HFF-Myc (cell line): ENCODE measurements around the gene SRF.

Experiments used
- DNase-seq: peaks from one replicate; pipeline ENCODE4 v3.0.0-alpha.2; 2011; ENCODE audit warnings: low read depth; ENCODE audit errors: extremely low read depth
- H3K4me3 ChIP-seq: replicated peaks from 2 replicates; pipeline ENCODE4 v1.5.1; 2011; ENCODE audit warnings: low read depth, mild to moderate bottlenecking, control low read depth, low read length
- TF ChIP-seq, protein P1 (sequence below): IDR thresholded peaks from 2 replicates; pipeline ENCODE4 v1.5.1; 2012; ENCODE audit warnings: mild to moderate bottlenecking, low read depth, low read length, control low read depth; ENCODE audit errors: missing control alignments

Gene SRF

DNA sequence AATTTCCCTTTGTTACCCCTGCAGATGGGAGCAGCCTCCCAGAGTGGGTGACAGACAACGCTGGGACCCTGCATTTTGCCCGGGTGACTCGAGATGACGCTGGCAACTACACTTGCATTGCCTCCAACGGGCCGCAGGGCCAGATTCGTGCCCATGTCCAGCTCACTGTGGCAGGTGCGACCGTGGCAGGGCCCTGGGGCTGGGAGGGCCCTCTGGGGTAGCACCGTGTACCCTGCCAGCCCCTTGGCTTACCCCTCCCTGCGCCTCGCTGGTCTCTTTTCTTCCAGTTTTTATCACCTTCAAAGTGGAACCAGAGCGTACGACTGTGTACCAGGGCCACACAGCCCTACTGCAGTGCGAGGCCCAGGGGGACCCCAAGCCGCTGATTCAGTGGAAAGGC is 29.4 kb upstream of the SRF start:
- H3K4me3 ChIP-seq: no peak overlapping the region
- TF ChIP-seq, protein P1, sequence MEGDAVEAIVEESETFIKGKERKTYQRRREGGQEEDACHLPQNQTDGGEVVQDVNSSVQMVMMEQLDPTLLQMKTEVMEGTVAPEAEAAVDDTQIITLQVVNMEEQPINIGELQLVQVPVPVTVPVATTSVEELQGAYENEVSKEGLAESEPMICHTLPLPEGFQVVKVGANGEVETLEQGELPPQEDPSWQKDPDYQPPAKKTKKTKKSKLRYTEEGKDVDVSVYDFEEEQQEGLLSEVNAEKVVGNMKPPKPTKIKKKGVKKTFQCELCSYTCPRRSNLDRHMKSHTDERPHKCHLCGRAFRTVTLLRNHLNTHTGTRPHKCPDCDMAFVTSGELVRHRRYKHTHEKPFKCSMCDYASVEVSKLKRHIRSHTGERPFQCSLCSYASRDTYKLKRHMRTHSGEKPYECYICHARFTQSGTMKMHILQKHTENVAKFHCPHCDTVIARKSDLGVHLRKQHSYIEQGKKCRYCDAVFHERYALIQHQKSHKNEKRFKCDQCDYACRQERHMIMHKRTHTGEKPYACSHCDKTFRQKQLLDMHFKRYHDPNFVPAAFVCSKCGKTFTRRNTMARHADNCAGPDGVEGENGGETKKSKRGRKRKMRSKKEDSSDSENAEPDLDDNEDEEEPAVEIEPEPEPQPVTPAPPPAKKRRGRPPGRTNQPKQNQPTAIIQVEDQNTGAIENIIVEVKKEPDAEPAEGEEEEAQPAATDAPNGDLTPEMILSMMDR: no peak
- DNase-seq: no peak

DNA sequence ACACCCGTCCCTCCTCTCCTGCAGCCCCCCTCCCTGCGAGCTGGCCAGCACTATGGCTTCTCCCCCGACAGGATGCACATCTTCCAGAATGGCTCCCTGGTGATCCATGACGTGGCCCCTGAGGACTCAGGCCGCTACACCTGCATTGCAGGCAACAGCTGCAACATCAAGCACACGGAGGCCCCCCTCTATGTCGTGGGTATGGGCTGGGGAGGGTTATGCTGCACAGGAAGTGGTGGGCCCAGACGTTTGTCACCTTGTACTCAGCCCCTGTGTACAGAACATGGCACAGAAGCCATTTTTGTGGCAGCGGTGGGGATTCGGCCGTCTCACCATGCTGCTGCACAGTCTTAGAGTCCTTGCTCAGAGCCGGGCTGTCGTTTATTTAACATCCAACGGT is 29.0 kb upstream of the SRF start:
- no peak for DNase-seq
- H3K4me3 ChIP-seq: no peak overlapping the region
- TF ChIP-seq, protein P1: no peak

DNA sequence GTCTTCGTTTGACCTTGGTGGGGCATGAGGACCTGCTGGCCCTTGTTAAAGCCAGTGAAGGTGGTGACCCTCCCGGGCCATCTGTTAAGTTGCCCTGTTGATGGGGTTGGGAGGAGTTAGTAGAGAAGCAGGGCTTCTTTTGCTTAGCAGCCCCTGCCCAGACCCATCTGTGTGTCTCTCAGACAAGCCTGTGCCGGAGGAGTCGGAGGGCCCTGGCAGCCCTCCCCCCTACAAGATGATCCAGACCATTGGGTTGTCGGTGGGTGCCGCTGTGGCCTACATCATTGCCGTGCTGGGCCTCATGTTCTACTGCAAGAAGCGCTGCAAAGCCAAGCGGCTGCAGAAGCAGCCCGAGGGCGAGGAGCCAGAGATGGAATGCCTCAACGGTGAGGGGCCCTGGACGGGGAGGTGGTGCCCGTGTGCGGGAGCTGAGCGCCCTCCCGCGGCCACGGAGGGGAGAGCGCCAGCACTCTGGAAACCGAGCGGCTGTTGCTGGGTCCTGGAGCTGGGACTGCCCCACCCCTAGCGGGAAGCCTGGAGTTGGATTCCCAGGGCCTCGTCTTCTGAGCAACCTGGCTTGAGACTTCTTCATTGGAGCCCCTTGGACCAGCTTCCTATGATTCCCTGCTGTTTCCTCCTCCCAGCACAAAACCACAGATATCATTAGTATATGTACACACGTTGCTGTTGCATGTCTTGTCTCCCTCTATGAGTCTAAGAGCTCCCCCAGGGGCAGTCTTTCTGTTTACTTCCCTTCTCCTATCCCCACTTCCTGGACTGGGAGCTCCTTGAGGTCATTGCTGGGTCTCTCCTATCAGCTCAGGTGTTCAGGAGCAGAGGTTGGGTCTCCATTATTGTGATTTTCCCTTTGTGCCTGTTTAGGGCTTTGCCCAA is 27.6 kb upstream of the SRF start:
- H3K4me3 ChIP-seq: no peak overlapping the region
- TF ChIP-seq, protein P1: peak; percentile 96
- peak; percentile 74 for DNase-seq

DNA sequence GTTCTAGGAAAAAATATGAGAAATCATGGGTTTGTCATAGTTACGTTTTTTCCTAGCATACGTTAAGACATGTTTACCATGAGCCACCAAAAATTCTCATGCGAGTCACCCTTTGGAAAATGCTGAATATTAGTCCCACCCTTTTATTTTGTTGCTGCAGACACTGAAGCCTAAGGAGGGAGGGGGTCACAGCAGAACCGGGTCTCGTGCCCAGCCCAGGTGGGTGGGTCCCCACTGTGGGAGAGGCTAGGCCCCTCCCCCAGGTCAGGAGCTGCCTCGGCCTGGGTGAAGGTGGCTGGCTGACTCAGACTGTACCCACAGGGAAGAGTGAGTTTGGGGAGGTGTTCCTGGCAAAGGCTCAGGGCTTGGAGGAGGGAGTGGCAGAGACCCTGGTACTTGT is 26.2 kb upstream of the SRF start:
- no peak overlapping the region for H3K4me3 ChIP-seq
- DNase-seq: no peak
- TF ChIP-seq, protein P1: no peak

DNA sequence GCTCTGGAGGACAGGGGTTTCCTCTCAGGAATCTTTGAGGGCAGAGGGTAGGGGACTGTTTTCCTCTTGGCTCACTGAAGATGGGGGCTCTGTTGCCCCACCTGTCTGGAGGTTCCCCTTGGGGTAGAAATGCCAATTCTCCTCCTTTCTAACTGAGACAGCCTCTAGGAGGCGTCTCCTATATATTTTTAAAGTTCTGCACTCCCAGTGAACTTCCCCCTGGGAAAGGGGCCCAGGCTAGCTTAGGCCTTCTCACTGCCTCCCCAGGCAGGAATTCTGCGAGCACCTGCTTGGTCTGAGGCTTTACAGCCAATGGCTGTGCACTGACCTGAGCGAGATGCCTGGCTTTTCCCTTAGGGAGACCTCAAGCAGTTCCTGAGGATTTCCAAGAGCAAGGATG is 24.8 kb upstream of the SRF start:
- H3K4me3 ChIP-seq: no peak overlapping the region
- TF ChIP-seq, protein P1: no peak
- DNase-seq: no peak

DNA sequence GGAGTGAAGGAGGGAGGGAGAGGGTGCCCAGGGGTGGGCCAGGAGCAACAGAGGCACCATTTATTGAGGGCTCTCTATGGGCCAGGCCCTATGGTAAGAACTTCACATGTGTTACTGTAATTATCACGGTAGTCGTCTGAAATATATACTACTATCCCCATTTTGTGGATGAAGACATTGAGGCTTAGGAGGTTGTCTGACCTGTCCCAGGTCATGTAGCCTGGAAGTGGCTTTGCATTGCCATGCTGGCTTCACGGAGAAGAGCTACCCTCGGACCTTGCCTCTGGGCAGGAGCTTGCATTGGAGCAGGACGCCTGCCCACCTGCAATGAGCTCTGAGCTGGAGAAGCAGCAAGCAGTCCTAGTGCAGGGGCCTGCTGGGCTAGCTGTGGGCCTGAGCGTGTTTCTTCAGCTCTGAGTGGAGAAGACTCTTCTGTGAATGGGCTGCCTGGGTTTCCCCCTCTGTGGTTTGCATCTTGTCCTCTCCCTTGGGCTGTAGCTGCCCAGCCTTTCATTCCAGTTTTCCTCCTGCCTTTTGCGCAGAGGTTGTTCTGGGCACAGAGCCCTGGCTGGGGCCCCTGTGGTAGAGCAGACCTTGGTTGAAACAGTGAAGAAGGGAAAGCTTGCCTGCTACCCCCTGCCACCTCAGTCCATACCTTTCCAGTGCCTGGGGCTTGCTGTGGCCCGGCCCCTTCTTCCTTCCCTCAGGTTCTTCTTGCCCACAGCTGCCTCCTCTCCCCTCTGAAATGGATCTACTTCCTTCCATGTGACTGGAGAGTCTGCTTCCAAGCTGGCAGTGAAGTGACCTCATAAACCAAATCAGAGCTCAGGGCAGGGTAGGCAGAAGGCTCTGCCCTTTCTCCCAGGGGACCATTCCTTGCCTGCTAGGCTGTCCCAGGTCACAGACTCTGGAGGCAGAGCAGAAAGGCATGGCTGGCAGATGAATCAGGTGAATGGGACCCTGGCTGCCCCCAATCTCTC is 24.1 kb upstream of the SRF start:
- TF ChIP-seq, protein P1: no peak
- H3K4me3 ChIP-seq: no peak overlapping the region
- no peak for DNase-seq
